ENCODE results near the gene STPG1.

DNA sequence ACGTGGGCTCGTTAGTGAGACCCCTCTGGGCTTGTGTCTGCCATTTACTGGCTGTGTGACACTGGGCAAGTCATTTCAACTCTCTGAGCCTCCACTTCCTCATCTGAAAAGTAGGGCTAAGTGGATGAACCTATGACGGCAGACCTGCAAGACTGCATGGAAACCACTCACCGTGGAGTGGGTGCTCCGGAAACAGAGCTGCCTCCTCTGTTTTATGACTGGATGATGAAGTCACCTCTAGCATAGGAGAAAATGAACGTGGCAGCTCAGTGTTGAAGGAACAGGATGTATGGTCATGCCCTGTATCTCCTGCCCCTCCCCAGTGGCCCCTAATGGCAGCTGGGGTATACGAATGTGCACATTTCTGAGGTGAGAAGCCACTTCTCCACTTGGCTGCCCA lies 40.5 kb downstream of the STPG1 start:
- TF ChIP-seq CTCF (IDR thresholded peaks at IDR 0.05) (no peak), EP300 (IDR thresholded peaks at IDR 0.05) (no peak), POLR2AphosphoS5 (IDR thresholded peaks at IDR 0.05) (no peak)

Data from stomach (tissue), 4 donors.